ENCODE results near the gene SAPCD1.
A peak's percentile ranks its signal among the peaks of the same experiment; 100 is the strongest.

SAPCD1 gene

DNA sequence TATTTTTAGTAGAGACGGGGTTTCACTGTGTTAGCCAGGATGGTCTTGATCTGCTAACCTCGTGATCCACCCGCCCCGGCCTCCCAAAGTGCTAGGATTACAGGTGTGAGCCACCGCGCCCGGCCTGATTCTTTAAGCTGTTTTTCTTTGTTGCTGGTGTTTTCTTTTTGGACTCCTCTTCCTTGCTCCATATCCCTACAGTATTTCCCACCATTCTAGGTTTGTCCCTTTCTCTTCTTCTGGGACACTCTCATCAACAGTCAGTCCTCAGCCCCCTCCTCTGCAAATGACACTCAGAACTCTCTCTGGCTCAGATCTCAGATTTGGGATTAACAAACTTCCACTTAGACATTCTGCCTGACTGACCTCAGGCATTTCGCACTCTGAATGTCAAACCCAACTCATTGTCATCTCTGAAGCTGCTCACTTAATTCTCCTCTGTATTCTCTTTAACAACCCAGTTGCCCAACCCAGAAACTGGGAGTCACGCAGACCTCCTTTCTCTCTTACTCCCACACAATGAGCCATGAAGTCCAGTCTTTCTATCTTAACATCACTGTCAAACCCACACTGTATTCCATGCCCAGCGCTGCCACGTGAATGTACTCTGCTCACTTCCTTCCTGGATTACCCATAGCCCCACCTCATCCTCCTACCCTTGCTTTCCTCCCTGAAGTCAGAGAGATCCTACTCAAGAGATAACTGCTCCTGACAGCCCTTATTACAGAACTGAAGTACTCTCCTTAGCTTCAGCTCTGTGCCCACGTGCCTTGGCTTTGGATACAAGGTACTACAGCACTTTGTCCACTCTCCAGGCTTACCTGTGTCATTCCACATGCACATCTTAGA is 36.7 kb upstream of the SAPCD1 start:
- no peak for DNase-seq (ENCODE audit: low read depth, low spot score)
- H3K4me3 ChIP-seq (ENCODE audit: low read depth, low read length): no peak overlapping the region
- TF ChIP-seq, protein P1, sequence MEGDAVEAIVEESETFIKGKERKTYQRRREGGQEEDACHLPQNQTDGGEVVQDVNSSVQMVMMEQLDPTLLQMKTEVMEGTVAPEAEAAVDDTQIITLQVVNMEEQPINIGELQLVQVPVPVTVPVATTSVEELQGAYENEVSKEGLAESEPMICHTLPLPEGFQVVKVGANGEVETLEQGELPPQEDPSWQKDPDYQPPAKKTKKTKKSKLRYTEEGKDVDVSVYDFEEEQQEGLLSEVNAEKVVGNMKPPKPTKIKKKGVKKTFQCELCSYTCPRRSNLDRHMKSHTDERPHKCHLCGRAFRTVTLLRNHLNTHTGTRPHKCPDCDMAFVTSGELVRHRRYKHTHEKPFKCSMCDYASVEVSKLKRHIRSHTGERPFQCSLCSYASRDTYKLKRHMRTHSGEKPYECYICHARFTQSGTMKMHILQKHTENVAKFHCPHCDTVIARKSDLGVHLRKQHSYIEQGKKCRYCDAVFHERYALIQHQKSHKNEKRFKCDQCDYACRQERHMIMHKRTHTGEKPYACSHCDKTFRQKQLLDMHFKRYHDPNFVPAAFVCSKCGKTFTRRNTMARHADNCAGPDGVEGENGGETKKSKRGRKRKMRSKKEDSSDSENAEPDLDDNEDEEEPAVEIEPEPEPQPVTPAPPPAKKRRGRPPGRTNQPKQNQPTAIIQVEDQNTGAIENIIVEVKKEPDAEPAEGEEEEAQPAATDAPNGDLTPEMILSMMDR (IDR thresholded peaks at IDR 0.05; ENCODE audit: low read depth, low read length): no peak
- in situ Hi-C loops (cut with HindIII; ENCODE audit: low sequenced_read_pairs): no loop called here

DNA sequence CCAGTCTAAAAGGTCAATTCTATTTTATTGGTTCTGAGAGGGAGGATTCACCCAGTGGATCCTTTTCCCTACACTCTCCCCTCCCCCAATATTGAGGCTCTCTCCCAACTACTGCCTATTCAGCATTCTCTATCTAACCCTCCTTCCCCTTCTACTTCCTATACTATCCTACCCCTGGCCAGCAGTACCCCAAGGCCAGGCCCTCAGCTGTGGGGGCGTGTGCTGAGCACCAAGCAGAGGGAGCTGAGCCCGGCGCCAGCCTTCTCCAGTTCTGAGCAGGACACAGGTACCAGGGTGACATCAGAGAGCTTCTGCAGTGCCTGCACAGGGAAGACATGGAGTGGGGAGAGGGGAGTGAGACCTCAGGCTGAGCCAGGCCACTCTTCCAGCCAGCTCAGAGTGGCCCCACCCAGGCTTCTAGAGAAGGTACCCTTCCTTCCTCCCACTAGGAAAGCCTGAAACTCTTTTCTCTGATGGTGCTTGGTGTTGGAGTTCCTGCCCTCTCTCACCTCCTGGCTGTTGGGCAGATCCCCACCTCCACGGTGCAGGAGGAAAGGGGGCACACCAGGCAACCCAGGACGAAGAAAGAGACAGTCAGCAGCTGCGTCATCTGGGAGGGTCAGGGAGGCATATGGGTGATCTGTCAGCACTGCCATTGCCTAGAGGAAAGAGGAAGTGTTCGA is 35.3 kb upstream of the SAPCD1 start:
- DNase-seq (ENCODE audit: low read depth, low spot score): no peak
- no peak overlapping the region for H3K4me3 ChIP-seq (ENCODE audit: low read depth, low read length)
- in situ Hi-C loops (cut with HindIII; ENCODE audit: low sequenced_read_pairs): no loop called here
- TF ChIP-seq, protein P1 (IDR thresholded peaks at IDR 0.05; ENCODE audit: low read depth, low read length): no peak

DNA sequence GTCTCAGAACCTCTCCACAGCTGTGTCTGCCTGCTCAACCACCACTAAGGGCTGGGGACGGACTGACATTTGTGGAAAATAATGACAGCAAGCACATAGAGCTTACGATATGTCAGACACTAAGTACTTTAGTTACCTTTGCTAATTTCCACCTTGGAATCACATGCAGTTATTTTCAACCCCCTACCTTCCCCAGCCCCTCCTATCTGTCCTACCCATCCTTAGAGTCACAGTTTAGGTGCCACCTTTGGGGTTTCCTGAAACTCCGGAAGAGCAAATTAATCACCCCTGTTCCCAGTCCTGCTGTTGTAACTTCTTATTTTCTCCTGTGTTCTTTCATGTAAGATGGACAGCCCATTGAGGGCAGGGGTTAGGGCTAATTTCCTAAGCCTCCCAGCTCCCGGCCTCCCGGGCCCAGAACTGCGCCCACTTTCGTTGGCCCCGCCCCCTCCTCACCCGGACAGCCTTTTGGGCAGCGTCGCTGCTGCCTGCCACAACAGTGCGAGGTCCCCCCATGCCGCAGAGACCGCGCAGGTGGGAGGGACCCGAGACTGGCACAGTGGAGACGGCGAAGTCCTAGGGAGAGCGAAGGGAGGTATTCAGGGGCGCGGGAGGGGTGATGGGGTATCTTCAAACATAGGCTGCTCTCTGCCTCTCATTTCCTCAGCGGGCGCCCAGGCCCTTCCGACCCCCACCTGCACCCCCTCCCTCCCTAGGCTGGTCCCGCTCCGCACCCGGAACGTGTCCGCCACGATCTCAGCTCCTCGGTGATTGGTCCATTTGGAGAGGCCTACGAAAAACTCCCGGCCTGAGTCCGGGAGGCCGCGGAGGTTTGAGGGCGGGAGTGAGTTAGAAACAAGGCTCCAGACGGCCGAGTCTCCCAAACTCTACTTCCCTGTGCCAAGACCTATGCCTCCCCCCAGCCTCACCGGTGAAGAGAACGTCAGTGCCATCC is 34.5 kb upstream of the SAPCD1 start:
- DNase-seq (ENCODE audit: low read depth, low spot score): no peak
- peak overlapping the region; percentile 65 for H3K4me3 ChIP-seq (ENCODE audit: low read depth, low read length)
- TF ChIP-seq, protein P1 (IDR thresholded peaks at IDR 0.05; ENCODE audit: low read depth, low read length): no peak
- in situ Hi-C loops (cut with HindIII; ENCODE audit: low sequenced_read_pairs): no loop called here

DNA sequence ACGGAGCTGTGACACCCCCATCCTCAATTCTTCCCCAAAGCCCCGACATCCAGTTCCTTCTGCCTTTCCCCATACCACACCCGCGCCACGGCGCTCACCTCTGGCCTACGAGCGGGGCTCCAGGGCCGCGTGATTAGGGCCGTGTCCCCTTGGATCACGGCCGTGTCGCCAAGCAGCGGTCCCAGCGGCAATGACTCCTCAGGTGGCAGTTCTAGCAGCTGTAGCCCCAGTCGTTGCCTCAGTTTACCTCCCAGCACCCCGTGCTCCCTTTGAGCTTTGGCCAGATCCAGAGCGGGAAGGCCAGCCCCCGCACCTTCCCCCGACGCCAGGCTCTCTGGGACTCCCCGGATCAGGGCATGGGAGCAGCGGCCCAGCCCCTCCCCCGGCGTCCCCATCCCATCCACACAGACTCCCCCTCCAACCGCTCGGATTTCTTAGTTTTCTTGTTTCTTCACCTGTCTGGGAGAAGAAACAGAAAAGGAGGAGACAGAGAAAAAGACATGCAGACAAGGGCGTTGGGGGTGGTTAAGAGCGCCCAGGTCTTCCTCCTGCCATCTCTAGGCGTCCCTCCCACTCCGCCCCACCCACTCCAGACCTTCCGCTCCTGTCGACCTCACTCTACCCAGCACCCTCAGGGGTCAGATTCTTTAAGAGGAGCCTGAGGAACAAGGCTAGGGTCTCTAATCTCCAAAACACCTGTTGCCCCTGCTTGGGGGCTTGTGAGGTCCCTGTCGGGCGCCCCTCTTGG is 33.5 kb upstream of the SAPCD1 start, which contains the start of gene DDAH2:
Gene DDAH2 (minus strand): TSS at position 533 of the 748 bp plus-strand sequence. CDS start 138 bp downstream, at position 395.
- DNase-seq (ENCODE audit: low read depth, low spot score): no peak
- in situ Hi-C loops (cut with HindIII; ENCODE audit: low sequenced_read_pairs): no loop called here
- TF ChIP-seq, protein P1 (IDR thresholded peaks at IDR 0.05; ENCODE audit: low read depth, low read length): no peak
- peak within 1 kb of the TSS; percentile 65 for H3K4me3 ChIP-seq (ENCODE audit: low read depth, low read length)

DNA sequence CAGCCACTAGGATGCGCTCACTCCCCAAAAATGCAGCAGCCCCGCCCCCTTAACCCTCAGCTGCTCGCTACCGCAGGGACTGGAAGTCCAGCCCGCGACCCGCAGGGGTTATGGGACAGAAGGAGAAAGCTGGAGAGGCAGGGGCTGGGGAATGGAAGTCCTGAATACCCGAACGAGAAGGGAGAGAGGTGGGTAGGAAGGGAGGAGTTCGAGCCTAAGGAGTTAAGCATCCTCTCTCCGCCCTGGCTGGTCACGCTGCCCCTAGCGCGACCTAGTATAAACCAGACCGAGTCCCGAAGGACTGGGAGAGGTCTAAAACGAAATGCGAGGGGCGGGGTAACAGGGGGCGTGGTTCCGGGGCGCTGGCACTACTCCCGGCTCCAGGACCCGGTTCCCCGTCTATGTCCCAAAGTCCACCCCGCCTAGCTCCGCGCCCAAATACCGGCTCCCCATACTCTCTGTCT is 32.9 kb upstream of the SAPCD1 start:
- H3K4me3 ChIP-seq (ENCODE audit: low read depth, low read length): peak overlapping the region; percentile 65
- in situ Hi-C loops (cut with HindIII; ENCODE audit: low sequenced_read_pairs): no loop called here
- peak; percentile 90 for DNase-seq (ENCODE audit: low read depth, low spot score)
- TF ChIP-seq, protein P1 (IDR thresholded peaks at IDR 0.05; ENCODE audit: low read depth, low read length): peak; percentile 63
